HG03442 (cell line): Measurements from ENCODE around the gene ASPM.
"Not testable (repeated sequence)": the region's sequence is repeated elsewhere in the genome, so short reads cannot be mapped to it uniquely, and the experiment has no call there.

ENCODE experiments used
- ATAC-seq: cut with Tn5 transposase; IDR thresholded peaks from one replicate; pipeline ENCODE4 v1.9.1; 2021; ENCODE audit warnings: mild to moderate bottlenecking, moderate library complexity; ENCODE audit not compliant: unreplicated experiment

Gene ASPM

DNA sequence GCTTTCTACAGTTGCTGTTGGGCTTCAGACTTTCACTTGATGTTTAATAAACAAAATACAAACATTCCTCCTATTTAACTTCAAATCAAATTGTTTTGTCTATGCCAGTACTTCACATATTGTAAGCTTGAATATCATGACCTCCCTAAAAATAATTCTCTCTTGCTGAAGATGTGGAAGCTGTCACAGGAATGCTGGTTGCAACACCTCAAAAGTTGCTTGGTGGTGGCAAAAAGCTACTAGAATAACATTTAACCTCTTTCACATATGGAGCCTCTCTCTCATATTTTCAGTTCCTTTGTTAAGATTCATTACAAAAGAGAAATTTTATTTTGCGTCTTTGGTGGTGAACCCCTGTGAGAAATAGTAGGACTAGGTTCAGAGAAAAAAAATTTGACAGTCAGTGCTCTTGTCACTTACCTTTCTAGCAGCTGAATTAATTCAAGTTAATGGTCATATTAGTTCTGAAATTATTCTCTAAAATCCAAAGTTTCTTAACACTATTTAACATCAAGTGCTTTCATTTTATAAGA is 53.9 kb downstream of the ASPM start:
- no peak for ATAC-seq

DNA sequence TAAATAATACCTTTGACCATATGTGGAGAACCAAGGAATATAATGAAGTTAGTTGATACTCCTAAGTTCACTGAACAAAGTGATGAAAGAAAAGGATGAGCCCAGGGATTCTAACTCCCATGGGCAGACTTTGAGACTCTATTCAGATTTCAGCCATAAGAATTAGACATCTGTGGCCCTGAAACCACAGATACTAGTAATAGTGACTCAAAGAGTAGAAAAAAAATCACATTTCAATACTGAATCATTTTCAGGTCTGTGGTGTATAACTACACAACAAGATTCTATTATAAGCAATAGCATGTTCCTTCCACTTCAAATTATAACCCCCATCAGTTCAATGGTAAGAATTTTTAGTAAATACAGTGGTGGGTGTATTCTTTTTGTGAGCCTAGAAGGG is 63.0 kb downstream of the ASPM start:
- no peak for ATAC-seq

- no peak for ATAC-seq
Observed at GRCh38 chr1:197081117-197081753, 65.2 kb downstream of the ASPM start.

- no peak for ATAC-seq
Observed at GRCh38 chr1:197080323-197080722, 66.1 kb downstream of the ASPM start.

- no peak for ATAC-seq
Observed at GRCh38 chr1:197076585-197076984, 69.9 kb downstream of the ASPM start.

- no peak for ATAC-seq
Observed at GRCh38 chr1:197073978-197074377, 72.5 kb downstream of the ASPM start.

DNA sequence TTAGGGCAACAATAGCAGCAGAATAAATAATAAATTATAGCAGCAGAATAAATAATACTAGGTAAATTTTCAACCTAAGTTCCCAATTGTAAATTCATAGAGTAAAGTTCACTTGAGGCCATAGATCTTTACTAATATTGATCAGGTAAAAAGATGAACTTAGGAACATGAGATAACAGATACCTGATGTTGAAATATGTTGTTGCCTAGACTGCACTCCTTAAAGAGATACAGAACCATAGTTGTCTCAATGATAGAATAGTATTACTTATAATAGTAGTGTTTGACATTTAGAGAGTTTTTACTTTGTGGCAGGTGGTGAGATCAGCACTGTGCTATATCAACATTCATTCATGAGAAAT is 79.0 kb downstream of the ASPM start:
- no peak for ATAC-seq

DNA sequence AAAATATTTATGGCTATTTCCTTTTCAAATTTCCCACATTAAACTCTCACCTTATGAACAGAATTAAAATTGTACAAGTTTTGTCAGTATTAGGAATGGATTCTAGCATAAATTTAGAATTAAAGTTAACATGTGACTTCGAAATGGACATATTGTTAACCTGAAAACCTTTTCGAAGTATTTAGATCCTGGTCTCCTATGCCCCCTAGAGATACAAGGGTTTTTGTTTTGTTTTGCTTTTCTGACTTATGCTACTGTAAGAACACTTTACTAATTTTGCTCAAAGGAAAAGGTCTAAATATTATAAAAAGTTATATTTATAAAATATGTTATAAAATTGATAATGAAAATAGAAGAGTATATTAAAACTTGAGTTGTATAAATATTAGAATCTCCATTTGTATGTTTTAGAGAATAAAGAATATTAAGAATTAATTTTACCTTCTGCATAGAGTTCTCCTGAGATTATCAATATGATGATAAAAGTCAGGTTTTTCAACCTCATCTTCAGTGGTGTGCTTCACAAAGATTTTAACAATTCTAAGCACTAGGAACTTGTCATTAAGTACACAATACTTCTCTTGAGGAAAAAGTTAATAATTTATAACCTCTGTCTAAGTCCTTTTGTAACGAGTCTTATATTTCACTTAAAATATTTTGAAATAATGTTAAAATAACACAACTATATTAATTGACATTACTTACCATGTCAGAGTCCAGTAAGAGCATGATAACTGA is 79.6 kb downstream of the ASPM start, which contains the start of gene F13B:
F13B (minus strand) TSS at position 542 of the 738 bp plus-strand sequence; CDS start at position 505, 37 bp downstream.
- no peak for ATAC-seq

- no peak for ATAC-seq
Observed at GRCh38 chr1:197066277-197066676, 80.2 kb downstream of the ASPM start.

- no peak for ATAC-seq
Observed at GRCh38 chr1:197065559-197065958, 80.9 kb downstream of the ASPM start.

- peak; percentile 9 for ATAC-seq
Observed at GRCh38 chr1:197063212-197063611, 83.3 kb downstream of the ASPM start.

DNA sequence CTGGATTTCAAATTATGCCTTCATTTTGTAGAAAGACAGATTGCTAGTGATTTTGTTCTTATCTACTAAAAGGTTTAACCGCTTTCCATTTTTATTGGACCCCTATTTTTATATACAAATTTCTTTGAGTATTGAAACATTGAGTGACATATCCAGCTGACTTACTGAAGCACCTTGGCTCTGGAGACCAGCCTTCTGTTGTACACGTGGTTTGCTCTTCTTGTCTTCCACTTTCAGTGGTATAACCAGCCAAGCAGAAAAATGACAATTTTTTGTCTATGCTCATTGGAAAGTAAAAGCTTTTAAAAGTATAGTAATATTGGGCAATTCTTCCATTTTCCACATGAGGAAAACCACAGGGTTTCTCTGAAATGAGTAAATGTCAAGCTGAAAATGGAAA is 83.8 kb downstream of the ASPM start:
- ATAC-seq: peak; percentile 99

GRCh38 chr1:197049100-197049499 is 97.4 kb downstream of the ASPM start:
- ATAC-seq: no peak

GRCh38 chr1:197042676-197043341 is 103.7 kb downstream of the ASPM start:
- no peak for ATAC-seq

DNA sequence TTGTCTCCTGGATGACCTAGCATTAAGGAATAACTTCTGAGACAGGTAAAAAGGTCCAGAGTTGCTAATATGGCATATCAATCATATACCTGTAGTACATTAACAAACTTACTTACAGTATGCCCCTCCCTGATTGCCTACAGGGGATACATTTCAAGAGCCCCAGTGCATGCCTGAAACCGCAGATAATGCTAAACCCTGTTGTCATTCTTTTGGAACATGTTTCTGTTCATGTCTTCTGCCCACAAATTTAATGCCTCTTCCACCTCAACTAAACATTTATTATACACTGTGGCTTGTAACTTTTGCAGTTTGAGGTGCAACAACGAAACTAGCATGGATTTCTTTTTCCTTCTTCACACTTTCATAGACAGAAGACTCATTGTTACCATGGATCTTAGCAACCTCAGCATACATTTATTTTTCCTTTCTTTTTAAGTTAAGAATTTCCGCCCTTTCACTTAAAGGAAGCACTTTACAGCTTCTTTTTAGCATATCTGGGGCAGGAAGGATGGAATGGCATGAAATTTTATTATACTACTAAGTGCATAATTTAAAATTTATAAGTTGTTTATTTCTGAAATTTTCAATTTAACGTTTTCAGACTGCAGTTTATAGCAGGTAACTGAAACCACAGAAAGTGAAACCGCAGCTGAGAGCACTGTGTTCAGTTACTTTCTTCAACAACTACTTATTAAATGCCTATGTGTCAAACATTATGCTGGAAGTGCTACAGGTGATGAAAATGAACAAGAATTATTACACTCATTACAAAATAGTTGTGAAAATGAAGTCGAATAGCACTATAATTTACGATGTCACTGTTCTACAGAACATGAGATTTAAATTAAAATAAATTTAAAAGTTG is 104.7 kb downstream of the ASPM start:
- peak; percentile 67 for ATAC-seq

GRCh38 chr1:197036861-197037260 is 109.6 kb downstream of the ASPM start:
- no peak for ATAC-seq

DNA sequence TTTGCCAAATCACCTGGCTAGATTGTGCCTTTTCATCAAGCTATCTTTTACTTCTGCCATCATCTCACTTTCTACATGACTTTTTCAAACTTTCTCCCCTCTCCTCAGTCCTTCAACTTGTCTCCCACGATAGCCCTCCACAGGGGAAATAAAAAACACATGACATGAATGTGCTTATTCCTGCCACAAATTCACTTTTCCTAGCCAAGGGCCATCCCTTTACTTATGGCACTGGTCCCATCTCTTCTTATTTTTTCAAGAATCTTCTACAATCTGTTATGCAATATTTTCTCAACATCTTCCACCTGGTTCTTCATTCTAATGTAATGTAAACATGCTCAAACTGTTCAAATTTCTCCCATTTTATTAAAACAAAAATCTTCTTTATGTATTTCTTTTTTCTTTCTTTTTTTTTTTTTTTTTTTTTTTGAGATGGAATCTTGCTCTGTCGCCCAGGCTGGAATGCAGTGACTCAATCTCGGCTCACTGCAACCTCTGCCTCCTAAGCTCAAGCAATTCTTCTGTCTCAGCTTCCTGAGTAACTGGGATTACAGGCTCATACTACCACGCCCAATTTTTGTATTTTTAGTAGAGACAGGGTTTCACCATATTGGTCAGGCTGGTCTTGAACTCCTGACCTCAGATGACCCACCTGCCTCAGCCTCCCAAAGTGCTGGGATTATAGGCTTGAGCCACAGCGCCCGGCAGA is 111.7 kb downstream of the ASPM start:
- not testable (repeated sequence) for ATAC-seq
